ENCODE data around the gene VMP1. TPM values are rescaled to one million over a fixed set of nuclear protein-coding genes. Genes with fewer than 3 reads are reported as not detected.

The VMP1 gene
- polyA plus RNA-seq, 2 of the 4 experiments (the other 2 are of a cell fraction): 395 to 726 TPM

DNA sequence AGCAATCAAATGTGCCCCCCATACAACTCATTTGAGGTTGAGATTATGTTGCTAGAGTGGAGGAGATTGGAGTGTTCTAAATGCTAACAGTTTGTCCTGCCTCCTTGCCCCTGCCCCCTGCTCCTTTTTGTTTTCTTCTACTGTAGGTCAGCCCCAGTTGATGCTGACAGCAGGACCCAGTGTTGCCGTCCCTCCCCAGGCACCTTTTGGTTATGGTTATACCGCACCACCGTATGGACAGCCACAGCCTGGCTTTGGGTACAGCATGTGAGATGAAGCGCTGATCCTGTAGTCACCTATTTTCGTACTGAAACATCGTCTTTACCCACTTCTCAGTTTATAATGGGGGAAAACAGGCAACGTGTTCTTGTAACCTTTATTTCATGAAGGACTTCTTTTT lies 13.9 kb upstream of the VMP1 start:
- ATAC-seq (peak in 1 of 2 experiments; percentile 12; a peak in 3 of 6 replicates), DNase-seq (ENCODE audit: low read depth in 1 of 2, low spot score in 1 of 2) (no peak), FAIRE-seq (no peak)
- no peaks in the 10 kb centered on the region for H3K9me3 ChIP-seq
- no peak overlapping the region for H3K4me3 ChIP-seq
- peaks cover 33% of the 10 kb centered on the region; the same call in 2 of the 3 replicates for H3K4me1 ChIP-seq
- H3K4me2 ChIP-seq: no peak overlapping the region
- TF ChIP-seq JUNB (IDR thresholded peaks at IDR 0.05) (no peak), CBX2 (IDR thresholded peaks at IDR 0.05; ENCODE audit: borderline replicate concordance, low read depth) (no peak), CHD2 (IDR thresholded peaks at IDR 0.05; ENCODE audit: low read length, partially characterized antibody) (no peak), JUN (IDR thresholded peaks at IDR 0.05) (no peak), RARB (CRISPR knock-in tag; IDR thresholded peaks at IDR 0.05) (no peak), HDAC2 (IDR thresholded peaks at IDR 0.05) (no peak), BHLHE40 (IDR thresholded peaks at IDR 0.05; ENCODE audit: low read depth, low read length) (no peak), ZNF302 (CRISPR knock-in tag; IDR thresholded peaks at IDR 0.05) (no peak), SMC3 (IDR thresholded peaks at IDR 0.05) (no peak), HES2 (IDR thresholded peaks at IDR 0.05) (no peak), KDM1A (IDR thresholded peaks at IDR 0.05; ENCODE audit: low read depth) (no peak), CTCF (IDR thresholded peaks at IDR 0.05) (no peak)
- H3K27ac ChIP-seq: no peak overlapping the region
- ChIA-PET POLR2A (no interaction called here), CTCF (interaction anchor here (0.9 kb wide), 1 partner anchor 12 kb away, joined by 3 read pairs; no protein-coding TSS in a partner anchor)
- WGBS (ENCODE audit: missing lambda C conversion rate): 91% methylated on average over 7 of the region's 7 CpGs

DNA sequence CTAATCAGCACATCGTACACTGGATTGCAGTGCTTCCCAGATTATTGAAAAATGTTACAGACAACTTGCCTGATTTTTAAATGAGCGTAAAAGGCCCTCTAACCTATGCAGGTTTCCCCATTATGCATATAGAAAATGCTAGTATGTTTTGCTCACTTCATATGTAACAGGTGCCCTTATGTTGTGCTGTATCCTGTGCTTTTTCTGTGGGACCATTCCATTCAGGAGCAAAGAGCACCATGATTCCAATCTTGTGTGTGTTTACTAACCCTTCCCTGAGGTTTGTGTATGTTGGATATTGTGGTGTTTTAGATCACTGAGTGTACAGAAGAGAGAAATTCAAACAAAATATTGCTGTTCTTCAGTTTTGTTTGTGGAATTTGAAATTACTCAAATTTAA lies 13.1 kb upstream of the VMP1 start:
- peaks cover 33% of the 10 kb centered on the region; the same call in 2 of the 3 replicates for H3K4me1 ChIP-seq
- DNase-seq (ENCODE audit: low read depth in 1 of 2, low spot score in 1 of 2) (no peak), ATAC-seq (no peak), FAIRE-seq (no peak)
- H3K9me3 ChIP-seq: no peaks in the 10 kb centered on the region
- WGBS (ENCODE audit: missing lambda C conversion rate): 92% methylated on average over 2 of the region's 2 CpGs
- no peak overlapping the region for H3K4me2 ChIP-seq
- H3K27ac ChIP-seq: no peak overlapping the region
- H3K4me3 ChIP-seq: no peak overlapping the region
- ChIA-PET CTCF (interaction anchor here (0.9 kb wide), 1 partner anchor 12 kb away, joined by 3 read pairs; no protein-coding TSS in a partner anchor), POLR2A (no interaction called here)
- TF ChIP-seq CBX2 (IDR thresholded peaks at IDR 0.05; ENCODE audit: borderline replicate concordance, low read depth): no peak

DNA sequence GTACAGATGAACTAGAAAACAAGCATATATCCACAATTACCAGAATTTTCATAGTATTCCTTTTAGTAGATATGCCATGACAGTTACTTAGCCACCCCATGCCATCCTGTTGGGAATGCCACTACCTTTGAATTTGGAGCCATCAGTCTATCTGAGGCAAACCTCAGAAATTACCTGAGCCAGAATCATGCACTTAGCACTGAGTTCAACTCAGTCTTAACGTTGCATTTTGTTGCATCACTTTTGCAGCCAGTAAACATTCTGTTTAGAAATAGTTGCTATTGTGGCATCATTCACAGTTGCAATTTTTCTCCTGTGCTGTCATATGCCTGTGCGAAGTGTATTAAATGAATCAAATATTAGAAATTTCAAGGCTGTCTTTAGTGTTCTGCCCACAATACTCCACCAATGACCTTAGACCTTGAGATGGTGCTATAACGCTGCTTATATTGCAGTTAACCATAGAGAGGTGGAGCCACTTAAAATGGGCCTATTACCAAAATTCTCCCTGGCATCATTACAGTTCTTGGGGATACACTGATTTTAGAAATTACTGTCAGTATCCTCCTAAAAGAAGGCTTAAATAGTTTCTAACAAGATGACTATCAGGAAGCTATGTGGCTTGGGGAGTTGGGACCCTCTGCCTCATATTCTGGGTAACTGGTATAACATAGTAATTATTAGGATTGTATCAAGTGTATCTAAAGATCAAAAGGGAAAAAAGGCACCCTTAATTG lies 11.3 kb upstream of the VMP1 start:
- 41% methylated on average over 3 of the region's 3 CpGs for WGBS (ENCODE audit: missing lambda C conversion rate)
- peaks cover 33% of the 10 kb centered on the region; the same call in 2 of the 3 replicates for H3K4me1 ChIP-seq
- CTCF ChIA-PET: no interaction called here
- DNase-seq (ENCODE audit: low read depth in 1 of 2, low spot score in 1 of 2): peak in 1 of 2 experiments; percentile 36
- peak; percentile 8 to 35; a peak in 4 of 6 replicates for ATAC-seq
- H3K27ac ChIP-seq: peak overlapping the region; percentile 59 to 60
- no peak for FAIRE-seq
- TF ChIP-seq RFX5 (IDR thresholded peaks at IDR 0.05): no peak
- TF ChIP-seq EP300 (IDR thresholded peaks at IDR 0.05): peak in 1 of 2 experiments; percentile 42; a peak in 1 of 5 replicates
- TF ChIP-seq CEBPB (IDR thresholded peaks at IDR 0.05): peak; percentile 34 to 90; a peak in 3 of 4 replicates
- TF ChIP-seq, protein P1, sequence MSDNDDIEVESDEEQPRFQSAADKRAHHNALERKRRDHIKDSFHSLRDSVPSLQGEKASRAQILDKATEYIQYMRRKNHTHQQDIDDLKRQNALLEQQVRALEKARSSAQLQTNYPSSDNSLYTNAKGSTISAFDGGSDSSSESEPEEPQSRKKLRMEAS (IDR thresholded peaks at IDR 0.05): no peak
- peak in 1 of 2 experiments; percentile 3; a peak in 1 of 5 replicates for TF ChIP-seq RAD21 (conservative IDR thresholded peaks at IDR 0.05 in 1 of 2, IDR thresholded peaks at IDR 0.05 in 1 of 2)
- TF ChIP-seq JUNB (IDR thresholded peaks at IDR 0.05): no peak
- TF ChIP-seq RCOR1 (IDR thresholded peaks at IDR 0.05; ENCODE audit: low read depth, low read length): no peak
- TF ChIP-seq, protein P2, sequence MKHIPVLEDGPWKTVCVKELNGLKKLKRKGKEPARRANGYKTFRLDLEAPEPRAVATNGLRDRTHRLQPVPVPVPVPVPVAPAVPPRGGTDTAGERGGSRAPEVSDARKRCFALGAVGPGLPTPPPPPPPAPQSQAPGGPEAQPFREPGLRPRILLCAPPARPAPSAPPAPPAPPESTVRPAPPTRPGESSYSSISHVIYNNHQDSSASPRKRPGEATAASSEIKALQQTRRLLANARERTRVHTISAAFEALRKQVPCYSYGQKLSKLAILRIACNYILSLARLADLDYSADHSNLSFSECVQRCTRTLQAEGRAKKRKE (CRISPR knock-in tag; IDR thresholded peaks at IDR 0.05; ENCODE audit: low read depth): no peak
- TF ChIP-seq JUN (IDR thresholded peaks at IDR 0.05): peak in 1 of 2 experiments; percentile 73; a peak in 2 of 5 replicates
- TF ChIP-seq POLR2AphosphoS2 (conservative IDR thresholded peaks at IDR 0.05; ENCODE audit: low read length): 0 out of 2 replicates have a peak, but pooled peaks have one; percentile 31
- no peak for TF ChIP-seq SREBF2 (IDR thresholded peaks at IDR 0.05)
- TF ChIP-seq, protein P3, sequence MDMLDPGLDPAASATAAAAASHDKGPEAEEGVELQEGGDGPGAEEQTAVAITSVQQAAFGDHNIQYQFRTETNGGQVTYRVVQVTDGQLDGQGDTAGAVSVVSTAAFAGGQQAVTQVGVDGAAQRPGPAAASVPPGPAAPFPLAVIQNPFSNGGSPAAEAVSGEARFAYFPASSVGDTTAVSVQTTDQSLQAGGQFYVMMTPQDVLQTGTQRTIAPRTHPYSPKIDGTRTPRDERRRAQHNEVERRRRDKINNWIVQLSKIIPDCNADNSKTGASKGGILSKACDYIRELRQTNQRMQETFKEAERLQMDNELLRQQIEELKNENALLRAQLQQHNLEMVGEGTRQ (IDR thresholded peaks at IDR 0.05): no peak
- no peak for TF ChIP-seq E2F6 (IDR thresholded peaks at IDR 0.05; ENCODE audit: borderline replicate concordance, low read depth)
- no peak for TF ChIP-seq MAFK (IDR thresholded peaks at IDR 0.05; ENCODE audit: partially characterized antibody)
- TF ChIP-seq NR3C1 (IDR thresholded peaks at IDR 0.05): no peak
- peak; percentile 74 for TF ChIP-seq HES2 (IDR thresholded peaks at IDR 0.05)
- TF ChIP-seq GATA3 (IDR thresholded peaks at IDR 0.05; ENCODE audit: borderline replicate concordance): no peak
- H3K9me3 ChIP-seq: no peaks in the 10 kb centered on the region
- peak overlapping the region; percentile 31; the same call in 2 of the 3 replicates for H3K4me2 ChIP-seq
- no peak overlapping the region for H3K4me3 ChIP-seq
- POLR2A ChIA-PET: no interaction called here
